H1 (cell line): ENCODE data around the gene RELA.

Source experiments
- CTCF ChIP-seq, 3 experiments: IDR thresholded peaks; 1 replicate in 2 of 3; 2 replicates in 1 of 3; pipeline versions ENCODE4 v1.5.1 to v1.6.1; 2011; ENCODE audit warnings: low read length in 3 of 3, mild to moderate bottlenecking in 3 of 3, inconsistent platforms in 2 of 3, low read depth in 1 of 3, moderate library complexity in 1 of 3; ENCODE audit not compliant: insufficient read depth in 1 of 3; ENCODE audit errors: control extremely low read depth in 1 of 3
- EP300 ChIP-seq, 2 experiments: IDR thresholded peaks; 1 replicate in 1 of 2; 2 replicates in 1 of 2; pipeline ENCODE4 v1.6.1; 2011 to 2012; ENCODE audit warnings: low read depth in 2 of 2, low read length in 2 of 2, mild to moderate bottlenecking in 2 of 2, borderline replicate concordance in 1 of 2, inconsistent platforms in 1 of 2, moderate library complexity in 1 of 2
- POLR2A ChIP-seq, 2 experiments: IDR thresholded peaks; 1 replicate in 1 of 2; 2 replicates in 1 of 2; pipeline ENCODE4 v1.6.1; 2011; ENCODE audit warnings: low read depth in 2 of 2, low read length in 2 of 2, mild to moderate bottlenecking in 2 of 2; ENCODE audit errors: control extremely low read depth in 1 of 2
- RFX5 ChIP-seq: IDR thresholded peaks from 2 replicates; pipeline ENCODE4 v1.6.1; 2011; ENCODE audit warnings: low read depth, low read length, improper control_type of control experiment, borderline replicate concordance
- SAP30 ChIP-seq: fragments of 300-600 bp; sonication (generic); IDR thresholded peaks from 2 replicates; pipeline ENCODE4 v1.7.1; 2012; ENCODE audit warnings: low read length, moderate library complexity, mild to moderate bottlenecking, inconsistent platforms; ENCODE audit not compliant: insufficient read depth, insufficient replicate concordance

- TF ChIP-seq SAP30 (no peak), CTCF (IDR thresholded peaks at IDR 0.05; ENCODE audit: control extremely low read depth in 1 of 3, insufficient read depth in 1 of 3, low read depth in 1 of 3, low read length in 3 of 3) (no peak), POLR2A (IDR thresholded peaks at IDR 0.05; ENCODE audit: control extremely low read depth in 1 of 2, low read depth in 2 of 2, low read length in 2 of 2) (no peak), RFX5 (no peak), EP300 (IDR thresholded peaks at IDR 0.05; ENCODE audit: borderline replicate concordance in 1 of 2, low read depth in 2 of 2, low read length in 2 of 2) (no peak)
Measured at GRCh38 chr11:65657426-65657825, 5.3 kb downstream of the RELA start.
